Embryonic facial prominence (tissue), 1 donor: Measurements from ENCODE around the gene MAOA.

Experiments used
- DNase-seq: peaks from one replicate; pipeline ENCODE4 v3.0.0-alpha.2; 2016; ENCODE audit errors: extremely low spot score

MAOA gene

GRCh38 chrX:43758044-43758443, 101.9 kb downstream of the MAOA start:
- DNase-seq, result no peak

- DNase-seq, result no peak
Measured at GRCh38 chrX:43785930-43786591, 130.0 kb downstream of the MAOA start.
